ENCODE measurements around the gene CCR5AS.
A peak's percentile ranks its signal among the peaks of the same experiment; 100 is the strongest.

CCR5AS gene

GRCh38 chr3:46400846-46401245 lies 6.0 kb downstream of the CCR5AS start:
- Histone ChIP-seq H3K27me3 (peaks cover 18% of the 10 kb centered on the region), H3K27ac (no peak overlapping the region), H4K20me1 (ENCODE audit: insufficient read depth, poor library complexity, severe bottlenecking) (no peaks in the 10 kb centered on the region), H3K9me3 (ENCODE audit: low read depth) (no peaks in the 10 kb centered on the region), H3K4me2 (no peak overlapping the region), H3K79me2 (no peaks in the 10 kb centered on the region), H2AFZ (no peak overlapping the region), H3K4me3 (no peak overlapping the region), H3K36me3 (replicated peaks; ENCODE audit: insufficient read depth, low read depth) (no peaks in the 10 kb centered on the region), H3K4me1 (ENCODE audit: insufficient read depth) (peaks cover 6% of the 10 kb centered on the region), H3K9me2 (replicated peaks; ENCODE audit: insufficient read depth) (no peaks in the 10 kb centered on the region)
- 90% methylated on average over 5 of the region's 5 CpGs for WGBS (ENCODE audit: low lambda C conversion rate, missing lambda C conversion rate)
- DNase-seq (ENCODE audit: low spot score) = no peak
- TF ChIP-seq EZH2 (IDR thresholded peaks at IDR 0.05; ENCODE audit: borderline replicate concordance) (no peak), EZH2phosphoT487 (IDR thresholded peaks at IDR 0.05; ENCODE audit: low read depth, severe bottlenecking, unreplicated experiment) (no peak), CTCF (IDR thresholded peaks at IDR 0.05; ENCODE audit: poor library complexity) (no peak)

- H3K4me2 ChIP-seq = no peak overlapping the region
- no peak for TF ChIP-seq CTCF (IDR thresholded peaks at IDR 0.05; ENCODE audit: poor library complexity)
- peak; percentile 74 for TF ChIP-seq EZH2phosphoT487 (IDR thresholded peaks at IDR 0.05; ENCODE audit: low read depth, severe bottlenecking, unreplicated experiment)
- no peak for TF ChIP-seq EZH2 (IDR thresholded peaks at IDR 0.05; ENCODE audit: borderline replicate concordance)
- H2AFZ ChIP-seq = no peak overlapping the region
- peaks cover 18% of the 10 kb centered on the region for H3K27me3 ChIP-seq
- H3K36me3 ChIP-seq (replicated peaks; ENCODE audit: insufficient read depth, low read depth) = no peaks in the 10 kb centered on the region
- H3K9me2 ChIP-seq (replicated peaks; ENCODE audit: insufficient read depth) = no peaks in the 10 kb centered on the region
- H4K20me1 ChIP-seq (ENCODE audit: insufficient read depth, poor library complexity, severe bottlenecking) = no peaks in the 10 kb centered on the region
- H3K9me3 ChIP-seq (ENCODE audit: low read depth) = no peaks in the 10 kb centered on the region
- DNase-seq (ENCODE audit: low spot score) = peak; percentile 65
- 34% methylated on average over 8 of the region's 8 CpGs for WGBS (ENCODE audit: low lambda C conversion rate, missing lambda C conversion rate)
- no peaks in the 10 kb centered on the region for H3K79me2 ChIP-seq
- peak overlapping the region; percentile 36 for H3K27ac ChIP-seq
- no peak overlapping the region for H3K4me3 ChIP-seq
- H3K4me1 ChIP-seq (ENCODE audit: insufficient read depth) = no peaks in the 10 kb centered on the region
These were observed 6.7 kb downstream of the CCR5AS start for GRCh38 chr3:46400000-46400734.

- Histone ChIP-seq H3K36me3 (replicated peaks; ENCODE audit: insufficient read depth, low read depth) (no peaks in the 10 kb centered on the region), H3K9me3 (ENCODE audit: low read depth) (no peaks in the 10 kb centered on the region), H3K27me3 (peaks cover 21% of the 10 kb centered on the region), H3K9me2 (replicated peaks; ENCODE audit: insufficient read depth) (no peaks in the 10 kb centered on the region), H3K79me2 (no peaks in the 10 kb centered on the region), H3K27ac (peak overlapping the region; percentile 36), H2AFZ (no peak overlapping the region), H3K4me3 (no peak overlapping the region), H3K4me1 (ENCODE audit: insufficient read depth) (no peaks in the 10 kb centered on the region), H4K20me1 (ENCODE audit: insufficient read depth, poor library complexity, severe bottlenecking) (no peaks in the 10 kb centered on the region), H3K4me2 (no peak overlapping the region)
- TF ChIP-seq CTCF (IDR thresholded peaks at IDR 0.05; ENCODE audit: poor library complexity) (no peak), EZH2 (IDR thresholded peaks at IDR 0.05; ENCODE audit: borderline replicate concordance) (no peak), EZH2phosphoT487 (IDR thresholded peaks at IDR 0.05; ENCODE audit: low read depth, severe bottlenecking, unreplicated experiment) (no peak)
- no peak for DNase-seq (ENCODE audit: low spot score)
- 64% methylated on average over 2 of the region's 2 CpGs for whole genome bisulfite sequencing (ENCODE audit: low lambda C conversion rate, missing lambda C conversion rate)
These were observed 7.3 kb downstream of the CCR5AS start for GRCh38 chr3:46399557-46399956.

Data from hepatocyte (in vitro differentiated cells).